ENCODE measurements around the gene ADAMTS2. TPM values are rescaled to one million over a fixed set of nuclear protein-coding genes. Genes with fewer than 3 reads are reported as not detected.
A peak's percentile ranks its signal among the peaks of the same experiment; 100 is the strongest.

The ADAMTS2 gene
- total RNA-seq, 1 donor from 2014 or later, result 93.2 TPM

DNA sequence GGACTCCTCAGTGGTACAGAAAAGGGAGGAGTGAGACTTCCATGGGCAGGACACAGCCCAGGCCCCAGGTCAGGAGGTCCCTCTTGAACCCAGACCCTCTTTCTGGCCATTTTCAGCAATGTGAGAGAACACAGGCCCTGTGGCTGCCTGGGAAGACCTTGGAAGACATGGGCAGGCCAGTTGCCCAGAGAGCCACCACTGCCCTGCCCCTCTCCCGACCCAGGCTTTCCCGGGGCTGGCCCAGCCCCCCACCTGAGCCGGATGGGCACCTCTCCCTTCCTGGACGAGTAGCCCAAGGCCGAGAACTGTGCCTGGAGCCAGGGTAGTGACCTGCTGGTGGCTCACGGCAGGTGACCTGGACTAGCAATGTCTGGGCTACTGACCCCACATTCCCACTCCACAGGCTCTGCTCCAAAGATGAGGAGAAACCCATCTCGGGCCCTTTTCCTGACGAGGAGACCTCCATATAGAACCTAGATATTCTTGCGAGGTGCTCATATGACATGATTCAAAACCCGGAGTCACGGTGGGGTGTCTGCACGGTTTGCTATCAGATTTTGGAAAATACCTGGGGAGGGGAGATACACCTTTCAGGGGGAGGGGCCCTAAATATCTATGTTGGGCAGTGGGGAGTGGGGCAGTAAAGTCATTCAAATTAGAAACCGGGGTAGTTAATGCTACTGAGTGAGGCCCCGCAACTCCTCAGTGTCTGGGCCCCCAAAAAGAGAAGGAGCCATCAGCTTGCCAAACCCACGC, 225.7 kb downstream of the ADAMTS2 start:
- H3K4me1 Mint-ChIP-seq (ENCODE audit: low read depth), result no peaks in the 10 kb centered on the region
- H3K9me3 Mint-ChIP-seq (ENCODE audit: low read depth), result peaks cover 16% of the 10 kb centered on the region
- no peak overlapping the region for H3K4me3 Mint-ChIP-seq (ENCODE audit: unreplicated experiment)

DNA sequence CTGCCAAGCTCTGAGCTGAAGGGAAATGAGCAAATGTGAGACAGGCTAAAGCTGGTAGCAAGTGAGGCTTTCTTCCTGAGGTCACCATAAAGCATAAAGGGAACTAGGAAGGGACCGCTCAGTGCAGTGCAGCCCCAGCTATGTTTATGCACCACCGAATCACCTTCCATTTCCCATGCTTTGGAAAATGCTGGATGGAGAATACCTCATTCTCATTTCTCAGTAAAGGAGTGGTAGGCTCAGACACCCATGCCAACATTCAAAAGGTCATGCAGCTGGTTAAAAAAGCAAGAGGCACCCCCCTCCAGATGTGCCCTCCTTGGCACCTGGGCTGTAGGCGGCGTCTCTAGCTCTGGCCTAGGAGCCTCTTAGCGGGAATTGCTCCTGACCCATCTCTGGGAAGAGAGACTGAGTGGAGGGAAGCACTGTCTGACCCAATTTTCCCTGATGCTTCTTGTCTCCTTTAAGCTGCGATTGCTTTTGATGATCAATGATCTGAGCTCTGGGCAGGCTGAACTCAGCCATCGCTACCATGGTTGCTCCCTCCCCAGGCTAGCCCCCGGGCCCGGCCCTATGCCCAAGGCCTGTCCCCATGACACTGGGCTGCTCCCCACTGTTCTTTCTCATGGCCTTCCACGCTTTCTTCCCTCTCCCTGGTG, 226.4 kb downstream of the ADAMTS2 start:
- H3K27ac Mint-ChIP-seq (ENCODE audit: unreplicated experiment), result no peak overlapping the region
- H3K4me3 Mint-ChIP-seq (ENCODE audit: unreplicated experiment), result no peak overlapping the region
- H3K9me3 Mint-ChIP-seq (ENCODE audit: low read depth), result peaks cover 21% of the 10 kb centered on the region
- TF ChIP-seq, protein P1, sequence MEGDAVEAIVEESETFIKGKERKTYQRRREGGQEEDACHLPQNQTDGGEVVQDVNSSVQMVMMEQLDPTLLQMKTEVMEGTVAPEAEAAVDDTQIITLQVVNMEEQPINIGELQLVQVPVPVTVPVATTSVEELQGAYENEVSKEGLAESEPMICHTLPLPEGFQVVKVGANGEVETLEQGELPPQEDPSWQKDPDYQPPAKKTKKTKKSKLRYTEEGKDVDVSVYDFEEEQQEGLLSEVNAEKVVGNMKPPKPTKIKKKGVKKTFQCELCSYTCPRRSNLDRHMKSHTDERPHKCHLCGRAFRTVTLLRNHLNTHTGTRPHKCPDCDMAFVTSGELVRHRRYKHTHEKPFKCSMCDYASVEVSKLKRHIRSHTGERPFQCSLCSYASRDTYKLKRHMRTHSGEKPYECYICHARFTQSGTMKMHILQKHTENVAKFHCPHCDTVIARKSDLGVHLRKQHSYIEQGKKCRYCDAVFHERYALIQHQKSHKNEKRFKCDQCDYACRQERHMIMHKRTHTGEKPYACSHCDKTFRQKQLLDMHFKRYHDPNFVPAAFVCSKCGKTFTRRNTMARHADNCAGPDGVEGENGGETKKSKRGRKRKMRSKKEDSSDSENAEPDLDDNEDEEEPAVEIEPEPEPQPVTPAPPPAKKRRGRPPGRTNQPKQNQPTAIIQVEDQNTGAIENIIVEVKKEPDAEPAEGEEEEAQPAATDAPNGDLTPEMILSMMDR (IDR thresholded peaks at IDR 0.05), result no peak
- peaks cover 17% of the 10 kb centered on the region for H3K36me3 Mint-ChIP-seq (ENCODE audit: low read depth)
- no peaks in the 10 kb centered on the region for H3K4me1 Mint-ChIP-seq (ENCODE audit: low read depth)
- DNase-seq (ENCODE audit: low spot score), result peak; percentile 48
- no peaks in the 10 kb centered on the region for H3K27me3 Mint-ChIP-seq (ENCODE audit: low read depth)

More for the DNA sequence above, 225.7 kb downstream of the ADAMTS2 start:
- H3K27me3 Mint-ChIP-seq (ENCODE audit: low read depth), result no peaks in the 10 kb centered on the region
- no peak overlapping the region for H3K27ac Mint-ChIP-seq (ENCODE audit: unreplicated experiment)
- peaks cover 14% of the 10 kb centered on the region for H3K36me3 Mint-ChIP-seq (ENCODE audit: low read depth)
- DNase-seq (ENCODE audit: low spot score), result peak; percentile 75
- TF ChIP-seq, protein P1 (IDR thresholded peaks at IDR 0.05), result no peak

DNA sequence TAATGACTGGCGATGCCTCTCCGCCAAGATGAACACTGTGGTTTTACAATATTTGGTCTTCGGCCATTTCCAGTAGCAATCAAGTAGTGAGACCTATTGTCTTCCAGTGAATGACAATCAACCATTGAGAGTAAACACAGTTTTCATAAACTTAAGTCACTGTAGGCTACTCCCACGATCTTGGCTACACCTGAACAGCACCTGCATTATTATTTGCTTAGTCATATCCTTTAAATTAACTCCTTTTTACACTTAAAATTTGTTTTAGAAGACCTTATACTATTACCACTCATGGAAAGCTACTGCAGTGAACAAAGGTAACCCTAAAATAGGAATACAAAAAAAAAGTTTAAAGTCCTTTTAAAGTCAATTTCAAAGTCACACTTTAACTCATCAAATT, 226.9 kb downstream of the ADAMTS2 start:
- no peaks in the 10 kb centered on the region for H3K4me1 Mint-ChIP-seq (ENCODE audit: low read depth)

DNA sequence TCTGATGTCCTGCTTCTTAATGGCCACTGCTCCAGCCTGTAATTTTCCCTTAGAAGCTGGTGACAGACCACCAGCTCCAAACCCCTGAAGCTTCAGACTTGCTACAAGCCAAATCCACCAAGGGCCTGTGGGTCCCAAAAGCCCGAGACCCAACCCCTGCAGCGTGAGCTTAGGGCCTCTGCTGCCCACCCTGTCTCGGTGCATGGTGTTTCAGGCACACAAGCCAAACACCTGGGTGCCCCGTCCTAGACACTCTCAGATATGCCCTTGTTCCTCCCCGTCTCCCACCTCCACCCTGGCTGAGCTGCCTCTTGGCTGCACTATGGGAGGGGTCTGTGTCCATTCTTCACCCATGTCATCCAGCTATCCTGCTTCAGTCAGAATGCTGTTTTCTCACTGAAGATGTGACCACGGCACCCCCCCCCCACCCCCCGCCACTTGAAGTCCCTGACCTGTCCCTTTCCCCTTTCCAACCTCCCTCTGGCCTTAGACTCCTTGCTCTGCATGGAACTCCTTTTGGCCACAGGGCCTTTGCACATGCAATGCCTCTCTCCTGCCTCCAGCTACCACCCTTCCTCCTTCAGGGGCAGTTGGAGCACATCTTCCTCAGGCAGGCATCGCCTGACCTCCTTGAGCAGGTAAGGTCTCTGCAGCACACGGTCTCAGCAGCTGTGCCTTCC, 229.3 kb downstream of the ADAMTS2 start:
- H3K9me3 Mint-ChIP-seq (ENCODE audit: low read depth), result peaks cover 43% of the 10 kb centered on the region
- H3K4me1 Mint-ChIP-seq (ENCODE audit: low read depth), result no peaks in the 10 kb centered on the region
- DNase-seq (ENCODE audit: low spot score), result peak; percentile 39
- H3K36me3 Mint-ChIP-seq (ENCODE audit: low read depth), result peaks cover 24% of the 10 kb centered on the region
- TF ChIP-seq, protein P1 (IDR thresholded peaks at IDR 0.05), result no peak
- H3K4me3 Mint-ChIP-seq (ENCODE audit: unreplicated experiment), result no peak overlapping the region
- H3K27me3 Mint-ChIP-seq (ENCODE audit: low read depth), result no peaks in the 10 kb centered on the region
- H3K27ac Mint-ChIP-seq (ENCODE audit: unreplicated experiment), result no peak overlapping the region

More for the DNA sequence above, 226.9 kb downstream of the ADAMTS2 start:
- Mint-ChIP-seq H3K27me3 (ENCODE audit: low read depth) (no peaks in the 10 kb centered on the region), H3K36me3 (ENCODE audit: low read depth) (peaks cover 19% of the 10 kb centered on the region), H3K9me3 (ENCODE audit: low read depth) (peaks cover 26% of the 10 kb centered on the region), H3K27ac (ENCODE audit: unreplicated experiment) (no peak overlapping the region), H3K4me3 (ENCODE audit: unreplicated experiment) (no peak overlapping the region)
- no peak for DNase-seq (ENCODE audit: low spot score)
- TF ChIP-seq, protein P1 (IDR thresholded peaks at IDR 0.05), result no peak

DNA sequence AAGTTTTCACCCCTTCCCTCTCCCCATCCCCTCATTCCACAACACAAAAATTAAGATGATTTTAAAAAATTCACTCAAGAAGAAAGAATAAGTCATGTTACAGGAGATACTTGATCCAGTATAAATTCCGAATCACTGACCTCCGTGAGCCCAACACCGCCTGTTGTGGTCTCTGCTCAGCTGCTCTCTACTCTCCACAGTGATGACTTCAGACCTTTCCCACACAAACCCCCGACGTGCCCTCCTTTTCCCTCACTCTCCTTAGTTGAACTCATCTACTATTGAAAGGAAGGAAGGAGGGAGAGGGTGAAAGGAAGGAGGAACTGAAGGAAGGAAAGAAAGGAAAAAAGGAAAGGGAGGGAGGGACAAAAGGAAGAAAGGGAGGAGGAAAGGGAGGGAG, 230.0 kb downstream of the ADAMTS2 start:
- Mint-ChIP-seq H3K27me3 (ENCODE audit: low read depth) (no peaks in the 10 kb centered on the region), H3K9me3 (ENCODE audit: low read depth) (peaks cover 48% of the 10 kb centered on the region), H3K4me3 (ENCODE audit: unreplicated experiment) (no peak overlapping the region), H3K36me3 (ENCODE audit: low read depth) (peaks cover 24% of the 10 kb centered on the region), H3K4me1 (ENCODE audit: low read depth) (no peaks in the 10 kb centered on the region), H3K27ac (ENCODE audit: unreplicated experiment) (no peak overlapping the region)
- peak; percentile 27 for DNase-seq (ENCODE audit: low spot score)
- TF ChIP-seq, protein P1 (IDR thresholded peaks at IDR 0.05), result no peak
